Chondrocyte (in vitro differentiated cells): ENCODE data around the gene IKBIP. TPM values are rescaled to one million over a fixed set of nuclear protein-coding genes. Genes with fewer than 3 reads are reported as not detected.

Experiments
- DNase-seq: peaks from one replicate; pipeline ENCODE4 v3.0.0; 2021; ENCODE audit warnings: mixed read lengths, low spot score
- H3K27ac Mint-ChIP-seq: one replicate; pipeline ENCODE4 v1.8.0; 2021; ENCODE audit warnings: mild to moderate bottlenecking, moderate library complexity, mixed read lengths; ENCODE audit not compliant: unreplicated experiment
- H3K27me3 Mint-ChIP-seq: 2 replicates; pipeline ENCODE4 v1.8.0; 2021; ENCODE audit warnings: low read depth, mixed read lengths
- H3K36me3 Mint-ChIP-seq: 2 replicates; pipeline ENCODE4 v1.8.0; 2021; ENCODE audit warnings: low read depth, mixed read lengths
- H3K4me1 Mint-ChIP-seq: 2 replicates; pipeline ENCODE4 v1.8.0; 2021; ENCODE audit warnings: low read depth, mild to moderate bottlenecking, mixed read lengths
- H3K4me3 Mint-ChIP-seq: one replicate; pipeline ENCODE4 v1.8.0; 2021; ENCODE audit warnings: mild to moderate bottlenecking, moderate library complexity, mixed read lengths; ENCODE audit not compliant: unreplicated experiment
- H3K9me3 Mint-ChIP-seq: 2 replicates; pipeline ENCODE4 v1.8.0; 2021; ENCODE audit warnings: low read depth, mixed read lengths
- CTCF ChIP-seq: fragments of 200-600 bp; sonication (generic); IDR thresholded peaks from 2 replicates; pipeline ENCODE4 v1.5.0; 2021; ENCODE audit warnings: antibody characterized with exemption, mild to moderate bottlenecking, moderate library complexity
- total RNA-seq: library from RNA; stranded (reverse); gene quantifications from 3 replicates; pipeline ENCODE4 v1.2.1, GENCODE V29; 2021

IKBIP gene
- total RNA-seq, 1 donor from 2014 or later: 66.8 TPM

DNA sequence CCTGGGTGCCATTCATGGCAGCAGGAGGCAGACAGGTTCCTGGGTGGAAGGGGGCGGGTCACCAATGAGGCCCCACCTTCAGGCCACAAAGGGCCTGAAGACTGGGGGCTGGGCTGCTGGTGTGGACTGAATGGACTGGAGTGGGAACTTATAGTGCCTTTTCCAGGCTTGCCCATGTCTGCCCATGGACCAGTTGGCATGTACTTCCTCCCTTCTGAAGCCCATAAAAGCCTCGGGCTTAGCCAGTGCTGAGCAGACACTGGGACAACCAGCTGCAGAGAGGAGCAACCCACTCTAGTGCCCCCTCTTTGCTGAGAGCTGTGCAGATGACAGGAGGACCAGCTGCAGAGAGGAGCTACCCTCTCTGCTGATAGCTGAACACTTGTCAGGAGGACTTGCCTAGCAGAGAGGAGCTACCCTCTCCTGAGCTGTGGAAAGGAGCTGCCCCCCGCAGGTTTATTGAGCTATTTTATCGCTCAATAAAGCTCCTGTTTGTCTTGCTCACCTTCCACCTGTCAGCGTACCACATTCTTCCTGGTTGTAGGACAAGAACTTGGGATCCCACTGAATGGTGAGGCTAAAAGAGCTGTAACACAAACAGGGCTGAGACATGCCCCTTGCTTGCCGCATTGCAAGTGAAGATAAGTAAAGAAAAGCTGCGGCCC, 34.5 kb upstream of the IKBIP start:
- H3K4me3 Mint-ChIP-seq: no peak overlapping the region
- H3K27ac Mint-ChIP-seq: no peak overlapping the region
- H3K36me3 Mint-ChIP-seq: peaks cover 27% of the 10 kb centered on the region
- no peaks in the 10 kb centered on the region for H3K4me1 Mint-ChIP-seq
- TF ChIP-seq CTCF: no peak
- DNase-seq: no peak
- no peaks in the 10 kb centered on the region for H3K27me3 Mint-ChIP-seq
- H3K9me3 Mint-ChIP-seq: no peaks in the 10 kb centered on the region

DNA sequence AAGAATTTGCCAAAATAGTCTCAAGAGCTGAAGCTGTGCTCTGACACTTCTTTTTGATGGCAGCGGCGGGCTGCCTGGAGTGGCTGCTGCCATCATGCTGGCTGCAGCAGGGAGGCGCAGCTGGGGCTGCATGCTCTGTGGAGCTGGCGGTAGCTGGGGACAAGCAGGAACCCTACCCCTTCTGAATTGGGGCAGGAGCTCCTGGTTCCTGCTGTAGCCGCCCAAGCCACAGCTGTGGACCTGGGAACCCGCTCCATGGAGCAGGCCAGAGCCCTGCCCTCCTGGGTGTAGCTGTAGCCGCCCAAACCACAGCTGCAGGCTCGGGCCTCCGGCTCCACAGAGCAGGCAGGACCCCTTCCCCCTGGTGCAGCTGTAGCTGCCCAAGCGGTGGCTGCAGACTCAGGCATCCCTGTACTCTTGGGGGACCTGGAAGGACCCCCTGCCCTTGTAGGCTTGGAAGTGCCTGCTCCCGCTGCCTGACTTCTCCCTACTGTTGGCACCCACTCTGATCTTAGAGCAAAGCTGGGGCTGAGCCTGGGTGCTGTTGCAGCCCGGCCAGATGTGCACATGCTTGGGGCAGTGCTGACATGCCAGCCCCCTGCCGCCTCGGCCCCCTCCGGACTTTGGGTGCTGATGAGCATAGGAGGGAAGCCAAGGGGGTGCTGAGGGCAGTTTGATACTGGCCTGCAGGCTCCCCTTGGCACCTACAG, 33.8 kb upstream of the IKBIP start:
- DNase-seq: no peak
- H3K9me3 Mint-ChIP-seq: no peaks in the 10 kb centered on the region
- H3K36me3 Mint-ChIP-seq: peaks cover 30% of the 10 kb centered on the region
- H3K4me1 Mint-ChIP-seq: no peaks in the 10 kb centered on the region
- no peak overlapping the region for H3K4me3 Mint-ChIP-seq
- H3K27ac Mint-ChIP-seq: no peak overlapping the region
- TF ChIP-seq CTCF: no peak
- no peaks in the 10 kb centered on the region for H3K27me3 Mint-ChIP-seq

GRCh38 chr12:98674841-98675240, 30.3 kb upstream of the IKBIP start:
- H3K9me3 Mint-ChIP-seq: no peaks in the 10 kb centered on the region
- no peak for DNase-seq
- no peak for TF ChIP-seq CTCF
- H3K4me3 Mint-ChIP-seq: no peak overlapping the region
- H3K4me1 Mint-ChIP-seq: no peaks in the 10 kb centered on the region
- peak overlapping the region; percentile 33 for H3K27ac Mint-ChIP-seq
- H3K27me3 Mint-ChIP-seq: no peaks in the 10 kb centered on the region
- peaks cover 24% of the 10 kb centered on the region for H3K36me3 Mint-ChIP-seq

- Mint-ChIP-seq H3K9me3 (no peaks in the 10 kb centered on the region), H3K4me3 (no peak overlapping the region), H3K36me3 (peaks cover 32% of the 10 kb centered on the region), H3K27ac (no peak overlapping the region), H3K27me3 (no peaks in the 10 kb centered on the region), H3K4me1 (no peaks in the 10 kb centered on the region)
- TF ChIP-seq CTCF: no peak
- DNase-seq: no peak
Measured at GRCh38 chr12:98671459-98671858, 26.9 kb upstream of the IKBIP start.

DNA sequence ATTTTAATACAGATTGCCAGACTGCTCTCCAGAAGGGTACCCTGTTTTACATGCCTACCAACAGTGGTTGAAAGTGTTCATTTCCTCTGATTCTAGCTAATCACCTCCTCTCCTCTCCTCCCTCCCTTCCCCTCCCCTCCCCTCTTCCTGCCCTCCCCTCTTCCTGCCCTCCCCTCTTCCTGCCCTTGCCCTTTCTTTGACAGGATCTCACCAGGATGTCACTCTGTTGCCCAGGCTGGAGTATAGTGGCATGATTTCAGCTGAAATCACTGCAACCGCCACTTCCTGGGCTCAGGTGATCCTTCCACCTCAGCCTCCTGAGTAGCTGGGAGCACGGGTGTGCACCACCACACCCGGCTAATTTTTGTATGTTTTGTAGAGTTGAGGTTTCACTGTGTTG, 25.2 kb upstream of the IKBIP start:
- Mint-ChIP-seq H3K9me3 (no peaks in the 10 kb centered on the region), H3K27me3 (no peaks in the 10 kb centered on the region), H3K27ac (no peak overlapping the region), H3K4me1 (no peaks in the 10 kb centered on the region), H3K36me3 (peaks cover 38% of the 10 kb centered on the region), H3K4me3 (no peak overlapping the region)
- no peak for DNase-seq
- TF ChIP-seq CTCF: no peak
